Stimulated activated CD4-positive, alpha-beta T cell treated with anti-CD3 and anti-CD28 coated beads, TNF-alpha, amount 100 ng/mL, for 48 hours (primary cell): ENCODE measurements around the gene BACE1.
"Not testable (repeated sequence)": the region's sequence is repeated elsewhere in the genome, so short reads cannot be mapped to it uniquely, and the experiment has no call there.

ENCODE experiments used
- DNase-seq, 3 donors: peaks; one replicate each; pipeline ENCODE4 v3.0.0-alpha.2; 2020; ENCODE audit warnings: low read depth in 3 of 3

Gene BACE1

GRCh38 chr11:117316197-117316961, at the start of gene BACE1:
Gene BACE1, minus strand, starts transcription at chr11:117316256. Its CDS starts 461 bp downstream, at chr11:117315795.
- DNase-seq = no peak

DNA sequence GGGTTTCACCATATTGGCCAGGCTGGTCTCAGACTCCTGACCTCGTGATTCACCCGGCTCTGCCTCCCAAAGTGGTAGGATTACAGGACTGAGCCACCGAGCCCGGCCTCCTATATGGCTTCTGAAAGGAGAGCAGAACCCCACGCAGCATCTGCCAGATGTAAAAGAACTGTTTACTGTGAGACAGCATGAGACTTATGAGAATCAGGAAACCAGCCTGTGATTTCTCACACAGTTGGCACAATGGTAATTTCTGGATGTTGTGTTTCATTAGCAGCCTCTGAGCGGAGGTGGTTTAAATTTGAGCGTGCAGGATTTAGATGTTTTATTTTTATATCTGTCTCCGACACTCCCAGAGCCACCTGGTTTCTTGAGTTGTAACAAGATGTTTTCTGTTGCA, 45.4 kb upstream of the BACE1 start:
- no peak for DNase-seq

GRCh38 chr11:117356126-117356890, 40.3 kb upstream of the BACE1 start:
- DNase-seq = no peak

DNA sequence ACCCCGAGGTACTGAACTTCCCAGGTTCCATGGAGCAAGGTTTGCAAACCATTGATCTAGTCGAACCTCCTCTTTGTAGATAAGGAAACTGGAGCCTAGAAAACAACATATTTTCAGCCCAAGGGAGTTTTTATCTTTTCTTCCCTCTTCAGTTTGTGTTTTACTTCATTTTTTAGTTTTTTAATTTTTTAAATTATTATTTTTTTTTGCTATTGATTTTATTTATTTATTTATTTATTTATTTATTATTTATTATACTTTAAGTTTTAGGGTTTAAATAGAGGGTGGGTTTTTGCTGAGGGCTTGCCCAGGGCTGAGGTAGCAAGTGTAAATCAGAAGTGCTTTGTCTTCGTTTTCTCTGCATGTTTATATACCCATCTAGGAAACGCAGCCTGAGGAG, 38.5 kb upstream of the BACE1 start:
- no peak for DNase-seq

DNA sequence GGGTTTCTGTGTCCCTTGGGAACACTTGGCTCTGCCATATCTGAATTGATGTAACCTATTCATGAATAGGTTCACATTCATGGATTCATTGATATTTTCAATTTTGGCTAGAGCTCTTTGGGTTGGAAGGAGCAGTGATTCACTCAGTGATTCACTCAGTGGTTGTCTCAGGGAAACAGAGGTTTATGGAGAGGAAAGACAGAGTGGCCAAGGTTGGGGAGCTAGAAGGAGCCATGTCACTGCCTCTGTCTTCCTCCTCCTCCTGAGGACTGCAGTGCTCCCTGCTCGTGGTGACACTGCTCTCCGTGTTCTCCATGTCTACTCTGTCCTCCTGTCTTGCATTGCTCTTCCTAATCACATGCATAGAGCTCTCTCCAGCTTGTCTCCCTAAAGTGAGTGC, 29.0 kb upstream of the BACE1 start:
- DNase-seq = no peak

- no peak for DNase-seq
These were observed 21.0 kb upstream of the BACE1 start for GRCh38 chr11:117337076-117337475.

DNA sequence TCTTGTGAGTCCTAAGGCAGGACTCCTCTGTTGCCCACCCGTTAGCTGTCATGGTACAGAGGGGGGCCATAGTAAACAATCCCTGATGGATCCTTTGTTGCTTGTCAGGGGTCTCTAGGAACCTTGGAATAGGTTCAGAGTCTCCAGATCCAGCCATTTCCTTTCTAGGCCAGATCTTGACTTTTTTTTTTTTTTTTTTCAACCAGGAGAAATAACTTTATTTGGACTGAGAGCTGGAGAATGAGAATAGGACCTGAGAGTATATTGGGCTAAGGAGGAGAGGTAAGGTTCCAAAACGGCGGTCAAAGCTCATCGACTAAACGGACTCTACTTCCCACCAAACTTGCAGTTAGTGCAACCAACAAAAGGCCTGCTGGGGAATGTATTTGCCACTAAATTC, 19.3 kb upstream of the BACE1 start:
- DNase-seq = no peak

GRCh38 chr11:117334896-117335295, 18.8 kb upstream of the BACE1 start:
- DNase-seq = no peak

DNA sequence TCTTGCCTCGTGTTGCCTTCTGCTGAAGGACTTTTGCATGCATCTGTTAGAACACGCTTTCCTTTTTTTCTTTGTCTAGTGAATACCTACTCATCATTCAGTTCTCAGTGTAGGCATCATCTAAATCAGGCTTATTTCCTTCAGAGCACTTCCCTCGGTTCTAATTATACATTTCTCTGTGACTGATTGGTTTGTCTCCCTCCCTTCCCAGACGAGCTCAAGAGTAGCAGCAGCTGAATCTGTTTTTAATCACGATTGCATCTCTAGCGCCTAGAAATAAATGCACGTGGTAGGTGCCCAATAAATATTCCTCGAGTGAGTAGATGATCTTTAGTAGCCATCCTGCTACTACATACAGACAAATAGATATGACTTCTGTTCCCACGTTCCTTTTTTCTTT, 17.9 kb upstream of the BACE1 start:
- DNase-seq = no peak

GRCh38 chr11:117332843-117333242, 16.8 kb upstream of the BACE1 start:
- DNase-seq = no peak

DNA sequence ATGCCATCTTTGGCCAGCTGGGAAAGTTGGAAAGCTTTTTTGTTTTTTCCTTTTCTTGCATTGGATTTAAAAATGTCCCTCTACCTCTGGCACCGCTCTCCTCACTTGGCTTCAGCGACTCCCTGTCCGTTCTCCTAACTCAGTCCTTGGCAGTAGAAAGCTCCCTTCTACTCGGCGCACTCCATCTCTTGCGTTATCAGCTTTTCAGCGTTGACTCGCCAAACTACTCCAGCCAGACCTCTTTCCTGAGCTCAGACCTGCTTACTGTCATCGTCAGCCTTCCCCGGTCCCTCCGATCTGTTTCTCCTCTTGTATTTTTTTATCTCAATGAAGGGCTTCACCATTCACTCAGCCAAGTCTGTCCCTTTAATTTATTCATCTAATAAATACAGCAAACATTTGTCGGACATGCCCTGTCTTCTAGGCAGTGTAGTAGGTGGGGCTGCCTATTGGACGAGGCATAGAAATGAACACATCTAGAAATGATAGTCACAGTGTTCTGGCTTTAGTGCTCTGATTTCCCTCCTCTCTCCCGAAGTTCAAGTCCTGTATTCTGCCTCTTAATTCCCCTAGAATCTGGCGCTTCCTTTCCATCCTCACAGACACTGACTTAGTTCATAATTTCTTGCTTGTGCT, 12.4 kb upstream of the BACE1 start:
- no peak for DNase-seq

DNA sequence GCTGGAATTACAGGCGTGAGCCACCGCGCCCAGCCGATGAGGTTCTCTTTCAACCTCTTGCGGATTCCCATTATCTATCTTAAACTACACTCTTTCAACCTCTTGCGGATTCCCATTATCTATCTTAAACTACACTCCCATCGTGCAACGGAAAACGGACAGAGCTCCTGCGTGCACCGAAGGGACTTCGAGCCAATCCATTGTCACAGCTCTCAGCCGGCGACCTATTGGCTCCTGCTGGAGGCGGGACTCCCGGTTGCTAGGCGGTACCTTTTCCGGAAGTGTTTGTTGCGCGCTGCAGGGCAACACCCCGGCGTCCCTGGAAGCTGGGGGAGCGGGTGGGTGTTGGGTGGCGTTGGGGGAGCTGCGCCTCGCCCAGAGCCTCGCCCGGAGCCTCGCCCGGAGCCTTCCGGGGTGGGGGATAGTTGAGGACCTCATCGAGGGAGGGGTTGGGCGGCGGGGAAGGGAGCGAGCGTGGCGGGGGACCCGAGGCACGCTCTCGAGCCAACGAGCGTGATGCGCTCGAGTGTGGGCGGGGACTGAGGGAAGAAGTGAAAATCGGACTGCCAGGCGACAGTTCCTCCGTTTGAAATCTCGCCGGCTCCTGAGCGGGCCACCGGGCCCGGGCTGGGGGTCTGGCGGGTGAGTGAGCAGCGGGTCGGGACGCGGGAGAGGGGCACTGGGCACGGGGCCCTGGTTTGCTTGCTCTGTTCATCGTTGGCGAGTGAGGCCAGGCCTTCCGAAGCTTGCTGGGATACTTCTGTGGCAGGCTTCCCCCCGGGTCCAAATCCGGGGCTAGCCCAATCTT, 11.7 kb upstream of the BACE1 start, which contains the start of gene CEP164:
Gene CEP164, plus strand, starts transcription at position 288 of the 808 bp plus-strand sequence. CDS start 10,733 bp downstream, outside the sequence.
- peak; percentile 87 to 92 (median 89) for DNase-seq

GRCh38 chr11:117327255-117327566, 11.2 kb upstream of the BACE1 start:
- not testable (repeated sequence) for DNase-seq

DNA sequence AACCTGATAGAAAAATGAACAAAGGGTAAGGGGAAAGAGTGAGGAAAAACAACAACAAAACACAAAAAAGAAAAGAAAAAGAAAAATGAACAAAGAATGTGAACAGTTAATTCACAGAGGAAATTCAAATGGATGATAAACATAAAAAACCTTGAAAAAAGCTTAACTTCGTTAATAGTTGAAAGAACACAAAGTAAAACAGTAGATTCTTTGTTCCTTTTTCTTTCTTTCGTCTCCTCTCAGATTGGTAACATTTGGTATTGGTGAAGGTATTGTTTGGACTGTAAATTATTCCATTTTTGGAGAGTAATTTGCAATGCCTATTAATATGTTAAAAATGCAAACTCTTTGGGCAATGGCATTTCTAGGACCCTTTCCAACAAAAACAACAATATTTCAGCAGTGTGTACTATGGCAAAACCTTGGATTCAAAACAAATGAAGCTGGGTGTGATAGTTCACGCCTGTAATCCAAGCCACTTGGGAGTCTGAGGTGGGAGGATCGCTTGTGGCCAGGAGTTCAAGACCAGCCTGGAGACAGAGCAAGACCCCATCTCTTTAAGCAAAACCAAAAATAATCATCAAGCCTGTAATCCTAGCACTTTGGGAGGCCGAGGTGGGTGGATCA, 3.3 kb upstream of the BACE1 start:
- no peak for DNase-seq

DNA sequence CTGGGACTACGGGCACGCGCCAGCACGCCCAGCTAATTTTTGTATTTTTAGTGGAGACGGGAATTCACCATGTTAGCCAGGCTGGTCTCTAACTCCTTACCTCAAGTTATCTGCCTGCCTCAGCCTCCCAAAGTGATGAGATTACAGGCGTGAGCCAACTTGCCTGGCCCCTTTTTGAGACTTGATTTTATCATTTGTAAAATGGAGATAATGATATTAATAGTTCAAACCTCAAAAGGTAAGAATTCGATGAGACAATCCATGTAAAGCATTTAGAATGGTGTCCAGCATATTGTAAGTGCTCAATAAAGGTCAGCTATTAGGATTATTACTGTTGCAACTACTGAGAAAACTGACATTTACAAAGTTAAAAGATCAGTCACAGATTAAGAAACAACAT, 2.7 kb upstream of the BACE1 start:
- no peak for DNase-seq

DNA sequence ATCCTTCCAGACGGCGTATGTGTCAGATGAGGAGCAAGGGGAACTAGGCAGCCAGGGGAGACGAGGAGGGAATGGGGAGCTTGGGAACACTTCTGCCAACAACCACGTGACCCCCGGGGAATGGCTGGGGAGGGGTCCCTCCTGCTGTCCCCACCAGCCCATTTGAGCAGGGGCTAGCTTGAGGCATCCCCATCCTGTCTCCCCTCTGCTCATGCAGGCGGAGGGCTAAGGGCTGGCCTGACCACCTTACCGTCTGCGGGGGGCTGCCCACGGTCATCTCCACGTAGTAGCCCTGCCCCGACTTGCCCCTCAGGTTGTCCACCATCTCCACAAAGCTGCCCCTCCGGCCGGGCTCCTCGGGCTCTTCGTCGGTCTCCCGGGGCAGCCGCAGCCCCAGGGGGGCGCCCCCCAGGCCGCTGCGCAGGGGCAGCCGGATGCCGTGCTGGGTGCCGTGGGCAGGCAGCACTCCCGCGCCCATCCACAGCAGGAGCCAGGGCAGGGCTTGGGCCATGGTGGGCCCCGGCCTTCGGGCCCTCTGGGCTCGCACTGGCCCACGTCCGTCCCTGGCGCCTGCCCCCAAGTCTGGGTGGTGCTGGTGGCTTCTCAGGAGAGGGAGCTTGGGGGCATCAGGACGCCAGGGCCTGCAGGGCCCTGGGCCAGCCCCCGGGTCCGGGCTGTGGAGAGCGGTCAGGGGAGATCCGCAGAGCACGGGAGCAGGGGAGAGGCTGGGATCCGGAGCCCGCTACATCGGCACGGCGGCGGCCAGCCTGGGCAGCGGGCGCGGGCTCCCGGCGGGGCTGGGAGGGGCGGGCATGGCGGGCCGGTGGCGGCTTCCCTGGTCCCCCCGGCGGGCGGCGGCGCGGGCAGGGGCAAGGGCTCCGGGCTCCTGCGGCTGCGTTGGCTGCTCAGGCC, 515 bp downstream of the BACE1 start:
- DNase-seq = peak in 1 of 3 donors; percentile 13

- no peak for DNase-seq
These were observed 1.2 kb downstream of the BACE1 start for GRCh38 chr11:117314840-117315239.

DNA sequence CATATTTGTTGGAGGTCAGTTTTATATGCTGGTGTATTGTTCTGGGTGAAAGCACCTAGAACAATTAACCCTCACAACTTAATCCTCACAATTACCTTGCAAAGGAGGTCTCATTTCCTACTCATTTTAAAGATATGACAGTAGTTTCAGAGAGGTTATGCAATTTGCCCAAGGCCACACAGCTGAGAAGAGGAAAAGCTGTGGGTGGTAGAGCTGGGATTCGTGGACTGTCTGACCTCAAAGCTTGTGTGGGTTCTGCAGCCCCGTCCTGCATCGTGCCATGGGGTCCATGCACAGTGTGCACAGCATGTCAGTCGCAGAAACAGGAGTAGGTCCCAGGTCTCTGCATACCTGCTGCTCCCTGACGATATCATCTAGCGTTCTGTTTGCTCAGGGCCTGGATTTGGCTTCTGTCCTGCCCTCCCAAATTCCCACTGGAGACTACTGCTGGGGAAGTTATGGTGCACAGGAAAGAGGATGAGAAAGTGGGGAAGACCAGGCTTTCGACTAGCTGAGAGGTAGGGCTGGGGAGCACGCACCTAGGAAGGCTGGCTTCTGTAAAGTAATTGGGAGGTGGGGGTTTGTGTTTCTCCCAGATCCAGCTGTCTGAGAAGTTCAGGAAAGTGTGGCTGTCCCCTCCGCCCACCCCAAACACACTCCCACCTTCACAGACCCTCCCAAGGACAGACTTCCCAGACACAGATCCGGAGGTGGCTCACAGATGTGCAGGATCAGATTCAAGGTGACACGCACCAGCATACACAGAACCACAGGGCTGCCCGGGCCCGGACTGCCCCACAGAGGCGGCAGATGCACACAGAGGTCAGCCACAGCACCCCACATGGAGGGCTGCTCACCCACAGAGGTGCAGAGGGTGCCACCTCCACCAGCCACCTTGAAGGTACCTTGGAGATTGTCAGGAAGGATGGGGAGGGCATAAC, 2.0 kb downstream of the BACE1 start:
- DNase-seq = no peak

GRCh38 chr11:117313091-117313490, 3.0 kb downstream of the BACE1 start:
- DNase-seq = no peak
